Stomach (tissue), 9 donors: ENCODE results near the gene ITGAE. TPM values are rescaled to one million over a fixed set of nuclear protein-coding genes. Genes with fewer than 3 reads are reported as not detected.

ENCODE experiments used
- DNase-seq, 2 donors: peaks; one replicate each; pipeline versions ENCODE4 v3.0.0 to v3.0.0-alpha.2; 2013 to 2019
- H3K27ac ChIP-seq, 5 donors: fragments of 200-600 bp in 4 of 5; sonication (generic) in 4 of 5; one replicate each; pipeline ENCODE4 v1.5.1; 2013 to 2019; ENCODE audit warnings: mild to moderate bottlenecking in 1 of 5, moderate library complexity in 1 of 5
- H3K27me3 ChIP-seq, 3 donors: fragments of 200-600 bp; sonication (generic); one replicate each; pipeline ENCODE4 v1.5.1; 2017 to 2019; ENCODE audit warnings: mixed run types in 1 of 3
- H3K36me3 ChIP-seq, 4 donors: fragments of 200-600 bp; sonication (generic); 1 replicate in 3 of 4; 2 replicates in 1 of 4; pipeline ENCODE4 v1.5.1; 2016 to 2019
- H3K4me1 ChIP-seq, 4 donors: fragments of 200-600 bp; sonication (generic); one replicate each; pipeline ENCODE4 v1.5.1; 2016 to 2019
- H3K4me3 ChIP-seq, 4 donors: fragments of 200-600 bp; sonication (generic) in 3 of 4; one replicate each; pipeline ENCODE4 v1.5.1; 2016 to 2019; ENCODE audit warnings: mild to moderate bottlenecking in 1 of 4
- H3K9me3 ChIP-seq, 4 donors: fragments of 200-600 bp; sonication (generic); one replicate each; pipeline ENCODE4 v1.5.1; 2016 to 2019
- EP300 ChIP-seq: sonication (generic); formaldehyde crosslinking; IDR thresholded peaks from one replicate; pipeline ENCODE4 v1.6.1; 2017; ENCODE audit warnings: antibody characterized with exemption
- POLR2A ChIP-seq, 4 donors: fragments of 450-650 bp; IDR thresholded peaks; one replicate each; pipeline ENCODE4 v1.6.1; 2016; ENCODE audit warnings: antibody characterized with exemption in 4 of 4, control low read depth in 2 of 4, mild to moderate bottlenecking in 1 of 4, moderate library complexity in 1 of 4
- POLR2AphosphoS5 ChIP-seq, 3 donors: sonication (generic); formaldehyde crosslinking; IDR thresholded peaks; one replicate each; pipeline ENCODE4 v1.6.1; 2016; ENCODE audit warnings: antibody characterized with exemption in 3 of 3
- whole genome bisulfite sequencing, 5 donors: extraction: QIAGEN DNeasy Blood & Tissue Kit in 3 of 5; methylation state at CpG; one replicate each; pipeline versions ENCODE4 v1.1.5 to v1.1.7; 2013 to 2018; 5-methylcytosine and 5-hydroxymethylcytosine counted together
- intact Hi-C: fragments of 100-400 bp; cut with DNase I; formaldehyde crosslinking; loops from one replicate; pipeline ENCODE4 v1.15.1; 2023; ENCODE audit warnings: low total_unique reads
- polyA plus RNA-seq, 3 donors: library from polyadenylated mRNA; stranded (reverse); fragments of 200-250 nt; gene quantifications; one replicate each; pipeline ENCODE4 v1.2.3, GENCODE V29; 2013
- total RNA-seq, 5 donors: library from RNA; depleted of rRNA; stranded (reverse); fragments of >200 nt; gene quantifications; one replicate each; pipeline versions ENCODE4 v1.1.0 to v1.2.3, GENCODE V29; 2014 to 2016
- TF ChIP-seq, protein P1 (sequence below), 7 experiments: fragments of 450-650 bp in 4 of 7; fragments of 200-600 bp in 3 of 7; sonication (generic) in 3 of 7; IDR thresholded peaks; one replicate each; pipeline ENCODE4 v1.5.1; 2016 to 2019; ENCODE audit warnings: antibody characterized with exemption in 7 of 7, control low read depth in 2 of 7, mild to moderate bottlenecking in 1 of 7
- donor health status: healthy with polysubstance abuse.
- donor health status: Bipolar disorder and iron deficiency.
- donor health status: healthy.

Gene ITGAE
- total and polyA plus RNA-seq, 8 donors: 4.5 to 66.8 (median 31.0) TPM

DNA sequence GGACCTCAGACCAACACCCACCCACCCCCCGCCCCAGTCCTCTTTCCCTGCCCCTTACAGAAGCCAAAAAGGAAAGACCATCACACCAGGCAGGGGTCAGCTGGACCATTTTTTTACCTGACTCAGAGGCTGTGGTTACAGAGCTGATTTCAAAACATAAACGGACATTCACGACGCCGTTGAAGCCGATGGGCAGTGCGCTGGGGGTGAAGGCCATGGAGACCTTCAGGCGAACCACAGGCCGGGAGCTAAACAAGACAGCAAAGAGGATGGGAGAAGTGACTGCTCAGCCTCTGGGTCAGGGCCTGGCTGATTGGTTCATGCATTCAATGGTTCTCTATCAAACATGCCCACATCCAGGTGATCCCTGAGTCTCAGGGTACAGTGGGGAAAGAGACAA lies 53.2 kb downstream of the ITGAE start:
- Histone ChIP-seq H3K27me3 (peaks cover 0 to 13% (median 0%) of the 10 kb centered on the region in 3 donors), H3K4me1 (no peaks in the 10 kb centered on the region), H3K27ac (no peak overlapping the region), H3K36me3 (no peaks in the 10 kb centered on the region), H3K4me3 (no peak overlapping the region), H3K9me3 (no peaks in the 10 kb centered on the region)
- 82 to 93% (median 89%) methylated on average over 9 of the region's 9 CpGs for WGBS, 5 donors
- DNase-seq: no peak
- TF ChIP-seq POLR2A (IDR thresholded peaks at IDR 0.05) (no peak), EP300 (no peak), POLR2AphosphoS5 (IDR thresholded peaks at IDR 0.05) (no peak)
- TF ChIP-seq, protein P1, sequence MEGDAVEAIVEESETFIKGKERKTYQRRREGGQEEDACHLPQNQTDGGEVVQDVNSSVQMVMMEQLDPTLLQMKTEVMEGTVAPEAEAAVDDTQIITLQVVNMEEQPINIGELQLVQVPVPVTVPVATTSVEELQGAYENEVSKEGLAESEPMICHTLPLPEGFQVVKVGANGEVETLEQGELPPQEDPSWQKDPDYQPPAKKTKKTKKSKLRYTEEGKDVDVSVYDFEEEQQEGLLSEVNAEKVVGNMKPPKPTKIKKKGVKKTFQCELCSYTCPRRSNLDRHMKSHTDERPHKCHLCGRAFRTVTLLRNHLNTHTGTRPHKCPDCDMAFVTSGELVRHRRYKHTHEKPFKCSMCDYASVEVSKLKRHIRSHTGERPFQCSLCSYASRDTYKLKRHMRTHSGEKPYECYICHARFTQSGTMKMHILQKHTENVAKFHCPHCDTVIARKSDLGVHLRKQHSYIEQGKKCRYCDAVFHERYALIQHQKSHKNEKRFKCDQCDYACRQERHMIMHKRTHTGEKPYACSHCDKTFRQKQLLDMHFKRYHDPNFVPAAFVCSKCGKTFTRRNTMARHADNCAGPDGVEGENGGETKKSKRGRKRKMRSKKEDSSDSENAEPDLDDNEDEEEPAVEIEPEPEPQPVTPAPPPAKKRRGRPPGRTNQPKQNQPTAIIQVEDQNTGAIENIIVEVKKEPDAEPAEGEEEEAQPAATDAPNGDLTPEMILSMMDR (IDR thresholded peaks at IDR 0.05): no peak
- intact Hi-C loops: no loop called here

DNA sequence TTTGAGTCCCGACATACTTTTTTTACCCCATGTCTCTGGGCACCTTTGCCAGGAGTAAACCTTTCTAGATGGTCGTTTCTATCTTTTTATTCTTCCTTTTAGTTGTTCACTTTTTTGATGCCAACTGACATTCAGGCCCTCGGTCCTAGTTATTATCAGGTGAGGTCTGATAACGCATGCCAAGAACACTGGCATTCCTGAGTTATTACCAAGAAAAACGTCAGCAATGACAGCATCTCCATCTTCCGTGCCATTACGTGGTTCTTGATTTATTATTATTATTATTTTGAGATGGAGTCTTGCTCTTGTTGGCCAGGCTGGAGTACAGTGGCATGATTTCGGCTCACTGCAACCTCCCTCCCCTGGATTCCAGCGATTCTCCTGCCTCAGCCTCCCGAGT lies 55.9 kb downstream of the ITGAE start:
- intact Hi-C loops: no loop called here
- no peak for DNase-seq
- H3K36me3 ChIP-seq: no peaks in the 10 kb centered on the region
- no peaks in the 10 kb centered on the region for H3K9me3 ChIP-seq
- 76 to 81% (median 79%) methylated on average over 10 of the region's 10 CpGs for WGBS, 5 donors
- H3K4me1 ChIP-seq: no peaks in the 10 kb centered on the region
- H3K27ac ChIP-seq: no peak overlapping the region
- no peak overlapping the region for H3K4me3 ChIP-seq
- TF ChIP-seq POLR2A (IDR thresholded peaks at IDR 0.05): no peak
- TF ChIP-seq, protein P1 (IDR thresholded peaks at IDR 0.05): no peak
- no peak for TF ChIP-seq EP300
- TF ChIP-seq POLR2AphosphoS5 (IDR thresholded peaks at IDR 0.05): no peak
- H3K27me3 ChIP-seq: peaks cover 0 to 3% (median 0%) of the 10 kb centered on the region in 3 donors

- TF ChIP-seq, protein P1 (IDR thresholded peaks at IDR 0.05): no peak
- no peak for TF ChIP-seq POLR2A (IDR thresholded peaks at IDR 0.05)
- TF ChIP-seq EP300: no peak
- no peak for TF ChIP-seq POLR2AphosphoS5 (IDR thresholded peaks at IDR 0.05)
- Histone ChIP-seq H3K4me3 (no peak overlapping the region), H3K27me3 (no peaks in the 10 kb centered on the region), H3K4me1 (peaks cover under 1 to 4% (median 1%) of the 10 kb centered on the region in 4 donors), H3K36me3 (no peaks in the 10 kb centered on the region), H3K9me3 (no peaks in the 10 kb centered on the region), H3K27ac (no peak overlapping the region)
- 53 to 86% (median 72%) methylated on average over 3 of the region's 3 CpGs for WGBS, 5 donors
- intact Hi-C loops: no loop called here
- no peak for DNase-seq
Measured at GRCh38 chr17:3744014-3744413, 57.0 kb downstream of the ITGAE start.

DNA sequence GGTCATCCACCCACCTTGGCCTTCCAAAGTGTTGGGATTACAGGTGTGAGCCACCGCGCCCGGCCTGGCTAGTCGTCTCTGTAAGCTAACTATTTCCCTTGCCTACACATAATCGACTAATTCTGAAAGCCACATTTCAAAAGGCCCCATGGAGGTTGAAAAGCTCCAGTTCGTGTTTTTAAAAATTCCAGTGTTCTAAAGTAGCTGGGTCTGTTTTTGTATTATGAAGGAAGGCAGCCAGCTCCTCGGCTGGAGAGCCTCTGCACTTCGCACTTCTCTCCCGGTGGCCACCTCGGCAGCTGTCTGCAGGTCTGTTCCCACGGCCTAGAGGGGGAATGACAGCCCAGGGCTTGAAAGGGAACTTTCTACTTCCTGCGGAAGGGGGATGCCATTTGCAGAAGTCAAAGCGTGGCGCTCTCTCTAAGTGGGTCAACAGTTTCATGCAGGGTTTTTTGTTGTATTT lies 60.3 kb downstream of the ITGAE start:
- Histone ChIP-seq H3K36me3 (no peaks in the 10 kb centered on the region), H3K27me3 (no peaks in the 10 kb centered on the region), H3K9me3 (no peaks in the 10 kb centered on the region), H3K4me1 (peaks cover 13 to 23% (median 19%) of the 10 kb centered on the region in 4 donors), H3K4me3 (no peak overlapping the region), H3K27ac (no peak overlapping the region)
- 59 to 71% (median 62%) methylated on average over 14 of the region's 14 CpGs for WGBS, 5 donors
- TF ChIP-seq EP300: no peak
- no peak for TF ChIP-seq POLR2A (IDR thresholded peaks at IDR 0.05)
- TF ChIP-seq, protein P1 (IDR thresholded peaks at IDR 0.05): no peak
- no peak for TF ChIP-seq POLR2AphosphoS5 (IDR thresholded peaks at IDR 0.05)
- DNase-seq: peak in 1 of 2 donors; percentile 53
- intact Hi-C loops: no loop called here
